ENCODE measurements around the gene PRKG1. TPM values are rescaled to one million over a fixed set of nuclear protein-coding genes. Genes with fewer than 3 reads are reported as not detected.

The PRKG1 gene
- total and polyA plus RNA-seq, 2 of the 4 experiments (the other 2 are of a cell fraction), result 3.5 to 18.3 TPM

- H3K27ac ChIP-seq (ENCODE audit: insufficient read depth, low read length), result no peak overlapping the region
- H2AK5ac ChIP-seq (ENCODE audit: low read depth, low read length), result no peak overlapping the region
- H3K23ac ChIP-seq (ENCODE audit: low read depth, low read length), result no peak overlapping the region
- no peak overlapping the region for H4K5ac ChIP-seq (ENCODE audit: low read depth, low read length)
- no CpG with 5 or more reads among the region's 1 CpG for WGBS, 2 experiments (ENCODE audit: extremely low coverage in 2 of 2, insufficient read length in 1 of 2)
- ChIA-PET CTCF (interaction anchor here (0.7 kb wide), 1 partner anchor 27 kb away, joined by 3 read pairs; no protein-coding TSS in a partner anchor), POLR2A (ENCODE audit: unreplicated experiment) (no interaction called here)
- TF ChIP-seq FOS (IDR thresholded peaks at IDR 0.05; ENCODE audit: low read depth, low read length), result no peak
- TF ChIP-seq CHD1 (IDR thresholded peaks at IDR 0.05; ENCODE audit: low read depth, low read length), result no peak
- no peak for TF ChIP-seq RFX5 (IDR thresholded peaks at IDR 0.05; ENCODE audit: low read depth, low read length)
- TF ChIP-seq SMC3 (IDR thresholded peaks at IDR 0.05; ENCODE audit: low read depth, low read length), result no peak
- TF ChIP-seq, protein P1, sequence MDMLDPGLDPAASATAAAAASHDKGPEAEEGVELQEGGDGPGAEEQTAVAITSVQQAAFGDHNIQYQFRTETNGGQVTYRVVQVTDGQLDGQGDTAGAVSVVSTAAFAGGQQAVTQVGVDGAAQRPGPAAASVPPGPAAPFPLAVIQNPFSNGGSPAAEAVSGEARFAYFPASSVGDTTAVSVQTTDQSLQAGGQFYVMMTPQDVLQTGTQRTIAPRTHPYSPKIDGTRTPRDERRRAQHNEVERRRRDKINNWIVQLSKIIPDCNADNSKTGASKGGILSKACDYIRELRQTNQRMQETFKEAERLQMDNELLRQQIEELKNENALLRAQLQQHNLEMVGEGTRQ (IDR thresholded peaks at IDR 0.05; ENCODE audit: low read depth, low read length), result no peak
- TF ChIP-seq CEBPB (IDR thresholded peaks at IDR 0.05; ENCODE audit: low read depth, low read length), result no peak
- no peak for TF ChIP-seq ELK1 (IDR thresholded peaks at IDR 0.05; ENCODE audit: borderline replicate concordance, low read depth, low read length)
- TF ChIP-seq, protein P2, sequence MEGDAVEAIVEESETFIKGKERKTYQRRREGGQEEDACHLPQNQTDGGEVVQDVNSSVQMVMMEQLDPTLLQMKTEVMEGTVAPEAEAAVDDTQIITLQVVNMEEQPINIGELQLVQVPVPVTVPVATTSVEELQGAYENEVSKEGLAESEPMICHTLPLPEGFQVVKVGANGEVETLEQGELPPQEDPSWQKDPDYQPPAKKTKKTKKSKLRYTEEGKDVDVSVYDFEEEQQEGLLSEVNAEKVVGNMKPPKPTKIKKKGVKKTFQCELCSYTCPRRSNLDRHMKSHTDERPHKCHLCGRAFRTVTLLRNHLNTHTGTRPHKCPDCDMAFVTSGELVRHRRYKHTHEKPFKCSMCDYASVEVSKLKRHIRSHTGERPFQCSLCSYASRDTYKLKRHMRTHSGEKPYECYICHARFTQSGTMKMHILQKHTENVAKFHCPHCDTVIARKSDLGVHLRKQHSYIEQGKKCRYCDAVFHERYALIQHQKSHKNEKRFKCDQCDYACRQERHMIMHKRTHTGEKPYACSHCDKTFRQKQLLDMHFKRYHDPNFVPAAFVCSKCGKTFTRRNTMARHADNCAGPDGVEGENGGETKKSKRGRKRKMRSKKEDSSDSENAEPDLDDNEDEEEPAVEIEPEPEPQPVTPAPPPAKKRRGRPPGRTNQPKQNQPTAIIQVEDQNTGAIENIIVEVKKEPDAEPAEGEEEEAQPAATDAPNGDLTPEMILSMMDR (conservative IDR thresholded peaks at IDR 0.05; ENCODE audit: low read depth, low read length), result no peak
- no peak for TF ChIP-seq NFE2L2 (IDR thresholded peaks at IDR 0.05; ENCODE audit: low read depth, low read length)
- TF ChIP-seq BHLHE40 (IDR thresholded peaks at IDR 0.05; ENCODE audit: low read depth, low read length), result no peak
- no peak for TF ChIP-seq RCOR1 (IDR thresholded peaks at IDR 0.05; ENCODE audit: insufficient replicate concordance, low read length)
- TF ChIP-seq MXI1 (IDR thresholded peaks at IDR 0.05; ENCODE audit: borderline replicate concordance, low read depth, low read length), result no peak
- TF ChIP-seq RAD21 (IDR thresholded peaks at IDR 0.05; ENCODE audit: low read length), result no peak
- no peak for TF ChIP-seq POLR2A (IDR thresholded peaks at IDR 0.05; ENCODE audit: low read depth, low read length)
- no peak for TF ChIP-seq MAFK (IDR thresholded peaks at IDR 0.05; ENCODE audit: low read depth, low read length)
- no peak for TF ChIP-seq MAZ (IDR thresholded peaks at IDR 0.05; ENCODE audit: borderline replicate concordance, low read depth, low read length)
- no peaks in the 10 kb centered on the region for H3K9me3 ChIP-seq (ENCODE audit: control insufficient read depth, insufficient read depth, low read length)
- H3K18ac ChIP-seq (ENCODE audit: low read depth, low read length), result no peak overlapping the region
- H3K4me2 ChIP-seq (ENCODE audit: low read depth, low read length), result no peak overlapping the region
- DNase-seq (no peak), ATAC-seq (ENCODE audit: low read depth) (no peak)
- no peak overlapping the region for H2AK9ac ChIP-seq (replicated peaks; ENCODE audit: low read depth, low read length, poor library complexity)
- H2BK15ac ChIP-seq (ENCODE audit: low read depth, low read length), result no peak overlapping the region
- H3K27me3 ChIP-seq (ENCODE audit: control insufficient read depth, insufficient read depth, low read length), result no peaks in the 10 kb centered on the region
- 0 out of 2 replicates have a peak, but pooled peaks cover 2% of the 10 kb centered on the region for H3K36me3 ChIP-seq (ENCODE audit: control insufficient read depth, insufficient read depth, low read length)
- H3K79me1 ChIP-seq (ENCODE audit: low read depth in 1 of 2, low read length in 2 of 2), result peaks cover 0 to 13% of the 10 kb centered on the region in 2 experiments; a peak in 2 of 4 replicates
- H2AFZ ChIP-seq (replicated peaks; ENCODE audit: low read length, poor library complexity), result no peak overlapping the region
- no peak overlapping the region for H3K9ac ChIP-seq (ENCODE audit: low read depth, low read length)
- H3K56ac ChIP-seq (ENCODE audit: extremely low read depth, insufficient read depth, low read length), result no peak overlapping the region
- dilution Hi-C loops (cut with HindIII; ENCODE audit: low sequenced_read_pairs, unreplicated experiment) (no loop called here), in situ Hi-C loops (cut with MboI; ENCODE audit: low sequenced_read_pairs) (no loop called here), intact Hi-C loops (cut with micrococcal nuclease) (loop anchor here (10.0 kb wide), 1 partner anchor 808 kb away; no protein-coding TSS in a partner anchor)
- H4K91ac ChIP-seq (ENCODE audit: insufficient read depth, low read depth, low read length), result no peak overlapping the region
- no peak overlapping the region for H2BK5ac ChIP-seq (ENCODE audit: low read depth, low read length, poor library complexity, severe bottlenecking)
- no peak overlapping the region for H3K4ac ChIP-seq (ENCODE audit: low read depth, low read length)
- no peak overlapping the region for H2BK20ac ChIP-seq (ENCODE audit: low read depth, low read length)
- H2BK120ac ChIP-seq (ENCODE audit: low read depth, low read length), result no peak overlapping the region
- no peak overlapping the region for H3K14ac ChIP-seq (replicated peaks; ENCODE audit: low read depth, low read length)
- no peak overlapping the region for H3K4me3 ChIP-seq (ENCODE audit: insufficient read depth, low read depth, low read length)
- no peaks in the 10 kb centered on the region for H3K9me1 ChIP-seq (ENCODE audit: insufficient read depth, low read length)
- no peaks in the 10 kb centered on the region for H3K4me1 ChIP-seq (ENCODE audit: control insufficient read depth, insufficient read depth, low read length)
- no TSS peak for BruUV-seq (replicated peaks)
- H4K8ac ChIP-seq (ENCODE audit: low read depth in 2 of 2, low read length in 2 of 2), result no peak overlapping the region
- H4K20me1 ChIP-seq (ENCODE audit: insufficient read depth, low read length), result no peaks in the 10 kb centered on the region
Measured at GRCh38 chr10:51196508-51197175, 122.4 kb downstream of the PRKG1 start.
